Astrocyte of the spinal cord (primary cell): ENCODE results near the gene PMM2.

ENCODE experiments used
- DNase-seq: peaks from one replicate; pipeline ENCODE4 v3.0.0; 2011; ENCODE audit warnings: low read depth, low spot score
- H3K4me3 ChIP-seq: 2 replicates; pipeline ENCODE4 v1.5.1; 2011; ENCODE audit warnings: low read depth, mild to moderate bottlenecking, low read length, moderate library complexity
- CTCF ChIP-seq: IDR thresholded peaks from 2 replicates; pipeline ENCODE4 v1.5.1; 2012; ENCODE audit warnings: low read depth, mild to moderate bottlenecking, low read length, inconsistent platforms
- in situ Hi-C: cut with HindIII; loops from 2 replicates; pipeline ENCODE4 v1.10.0; 2017; ENCODE audit warnings: low sequenced_read_pairs

Gene PMM2

DNA sequence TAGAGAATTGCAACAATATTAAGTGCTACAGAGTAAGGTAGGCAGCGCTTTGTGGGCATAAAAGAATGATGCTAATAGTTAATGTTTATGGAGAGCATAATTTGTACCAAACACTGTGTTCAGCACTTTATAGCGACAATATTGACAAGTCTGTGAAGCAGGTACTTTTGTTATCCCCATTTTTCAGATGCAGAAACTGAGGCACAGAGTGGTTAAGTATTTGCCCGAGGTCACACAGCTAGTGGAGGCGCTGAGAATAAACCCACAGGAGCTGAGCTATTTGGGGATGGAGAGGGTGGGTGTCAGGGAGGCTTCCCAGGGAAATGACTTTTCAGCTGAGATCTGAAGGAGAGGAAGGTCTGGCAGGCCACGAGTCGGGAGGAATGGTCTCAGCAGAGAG is 39.6 kb upstream of the PMM2 start:
- no peak for TF ChIP-seq CTCF
- no peak for DNase-seq
- no peak overlapping the region for H3K4me3 ChIP-seq
- in situ Hi-C loops = no loop called here

DNA sequence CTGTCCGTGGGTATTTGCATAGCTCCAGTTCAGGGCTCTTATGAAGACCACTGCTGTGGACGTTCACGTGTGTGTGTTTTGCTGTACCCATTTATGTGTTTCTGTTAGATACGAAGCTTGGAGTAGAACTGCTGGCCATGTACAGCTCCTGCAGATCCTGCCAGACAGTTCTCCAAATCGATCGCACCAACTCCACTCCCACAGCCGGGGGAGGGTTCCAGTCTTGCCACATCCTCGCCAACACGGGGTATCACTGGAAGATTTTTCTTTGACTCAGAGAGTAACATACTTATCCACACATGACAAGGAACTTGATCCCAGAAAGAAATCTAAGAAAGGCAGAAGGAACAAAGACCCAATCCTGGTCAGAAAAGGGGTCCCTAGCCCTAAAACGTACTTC is 37.6 kb upstream of the PMM2 start:
- DNase-seq = no peak
- no peak overlapping the region for H3K4me3 ChIP-seq
- TF ChIP-seq CTCF = no peak
- in situ Hi-C loops = no loop called here

DNA sequence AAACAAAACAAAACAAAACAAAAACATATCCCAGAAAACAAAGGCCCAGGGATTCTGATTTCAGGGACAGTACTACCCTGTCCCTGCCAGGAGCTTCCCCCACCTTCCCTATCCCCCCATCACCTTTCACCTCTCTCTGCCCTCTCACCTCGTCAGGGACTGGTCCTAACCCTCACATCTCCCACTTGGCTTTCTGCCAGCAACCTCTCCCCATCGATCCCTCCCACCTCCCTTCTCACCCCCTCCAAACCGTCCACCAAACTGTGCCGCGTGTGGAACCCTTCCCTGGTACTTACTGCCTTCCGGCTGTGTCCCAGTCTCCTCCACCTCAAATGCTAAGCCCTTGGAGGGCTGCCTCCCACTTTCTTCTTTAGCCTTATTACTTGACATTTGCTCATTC is 36.6 kb upstream of the PMM2 start:
- DNase-seq = no peak
- TF ChIP-seq CTCF = no peak
- no peak overlapping the region for H3K4me3 ChIP-seq
- in situ Hi-C loops = no loop called here

DNA sequence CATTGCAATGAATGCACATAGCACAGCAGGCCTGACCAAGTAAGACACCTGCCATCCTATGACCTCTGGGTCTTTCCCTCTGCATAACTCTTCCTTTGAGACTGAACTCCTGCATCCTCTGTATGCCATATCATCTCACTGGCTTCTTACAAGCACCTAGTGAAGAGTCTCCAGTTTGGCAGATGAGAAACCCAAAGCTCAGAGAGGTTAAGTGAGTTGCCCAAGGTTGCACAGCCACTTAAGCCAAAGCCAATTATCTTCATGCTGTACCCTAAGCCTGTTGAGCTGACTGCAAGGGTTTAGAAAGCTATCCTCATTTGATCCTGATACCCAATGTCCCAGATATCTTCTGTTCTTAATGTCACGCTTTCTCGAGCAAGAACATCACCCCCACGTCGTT is 35.4 kb upstream of the PMM2 start:
- no peak for DNase-seq
- no peak for TF ChIP-seq CTCF
- no peak overlapping the region for H3K4me3 ChIP-seq
- in situ Hi-C loops = no loop called here

DNA sequence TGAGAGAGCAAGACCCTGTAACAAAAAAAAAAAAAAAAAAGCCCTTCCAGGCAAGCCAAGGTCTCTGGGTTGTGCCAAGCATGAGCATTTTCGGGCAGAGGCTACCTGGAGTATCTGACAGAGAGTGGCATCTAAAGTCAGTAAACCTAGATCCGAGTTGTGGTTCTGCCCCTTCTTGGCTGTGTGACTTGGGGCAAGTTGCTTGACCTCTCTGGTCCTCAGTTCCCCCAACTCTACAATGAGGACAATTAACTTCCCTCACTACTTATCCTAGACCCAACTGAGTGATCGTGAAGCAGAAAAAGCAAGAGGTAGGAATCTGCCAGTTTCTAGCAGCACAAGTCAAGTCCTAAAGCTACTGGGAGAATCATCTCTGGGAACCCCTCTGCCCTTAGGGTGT is 34.6 kb upstream of the PMM2 start:
- H3K4me3 ChIP-seq = no peak overlapping the region
- no peak for DNase-seq
- TF ChIP-seq CTCF = no peak
- in situ Hi-C loops = no loop called here

GRCh38 chr16:8763899-8764298 is 33.7 kb upstream of the PMM2 start:
- in situ Hi-C loops = no loop called here
- DNase-seq = no peak
- TF ChIP-seq CTCF = no peak
- H3K4me3 ChIP-seq = no peak overlapping the region
